ENCODE data around the gene RAB31.

Gene RAB31

DNA sequence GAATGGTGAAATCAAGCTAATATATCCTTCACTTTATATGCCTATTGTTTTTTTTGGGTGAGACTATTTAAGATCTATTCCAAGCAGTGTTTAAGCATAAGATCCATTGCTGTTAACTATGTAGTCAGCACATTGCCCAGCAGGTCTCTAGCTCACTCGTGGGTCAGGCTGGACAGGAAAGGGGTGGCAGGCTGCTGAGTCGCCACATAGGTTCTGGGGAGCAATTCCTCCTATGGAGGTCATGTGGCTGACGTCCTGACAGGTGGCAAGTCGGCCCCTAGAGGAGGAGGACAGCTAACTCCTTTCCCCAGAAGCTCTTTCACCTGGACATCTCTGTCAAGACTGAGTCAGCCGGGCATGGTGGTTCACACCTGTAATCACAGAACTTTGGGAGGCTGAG, 13.9 kb upstream of the RAB31 start:
- DNase-seq (no peak), ATAC-seq (ENCODE audit: insufficient read depth, low read depth) (no peak)
- Histone ChIP-seq H3K36me3 (ENCODE audit: insufficient read depth, low read length) (no peaks in the 10 kb centered on the region), H3K27me3 (ENCODE audit: insufficient read depth, low read length, poor library complexity) (no peaks in the 10 kb centered on the region), H3K4me1 (ENCODE audit: insufficient read depth, low read length) (no peaks in the 10 kb centered on the region), H3K9me3 (ENCODE audit: insufficient read depth, low read length, severe bottlenecking) (no peaks in the 10 kb centered on the region), H3K4me2 (ENCODE audit: insufficient read depth, low read length) (no peak overlapping the region), H3K4me3 (ENCODE audit: low read depth in 1 of 2, low read length in 2 of 2) (no peak overlapping the region), H3K79me2 (ENCODE audit: insufficient read depth, low read length) (no peaks in the 10 kb centered on the region), H3K27ac (ENCODE audit: low read length) (no peak overlapping the region), H3K9ac (ENCODE audit: low read depth, low read length) (no peak overlapping the region), H2AFZ (ENCODE audit: low read depth, low read length) (no peak overlapping the region), H4K20me1 (ENCODE audit: insufficient read depth, low read length) (no peaks in the 10 kb centered on the region)
- TF ChIP-seq, protein P1, sequence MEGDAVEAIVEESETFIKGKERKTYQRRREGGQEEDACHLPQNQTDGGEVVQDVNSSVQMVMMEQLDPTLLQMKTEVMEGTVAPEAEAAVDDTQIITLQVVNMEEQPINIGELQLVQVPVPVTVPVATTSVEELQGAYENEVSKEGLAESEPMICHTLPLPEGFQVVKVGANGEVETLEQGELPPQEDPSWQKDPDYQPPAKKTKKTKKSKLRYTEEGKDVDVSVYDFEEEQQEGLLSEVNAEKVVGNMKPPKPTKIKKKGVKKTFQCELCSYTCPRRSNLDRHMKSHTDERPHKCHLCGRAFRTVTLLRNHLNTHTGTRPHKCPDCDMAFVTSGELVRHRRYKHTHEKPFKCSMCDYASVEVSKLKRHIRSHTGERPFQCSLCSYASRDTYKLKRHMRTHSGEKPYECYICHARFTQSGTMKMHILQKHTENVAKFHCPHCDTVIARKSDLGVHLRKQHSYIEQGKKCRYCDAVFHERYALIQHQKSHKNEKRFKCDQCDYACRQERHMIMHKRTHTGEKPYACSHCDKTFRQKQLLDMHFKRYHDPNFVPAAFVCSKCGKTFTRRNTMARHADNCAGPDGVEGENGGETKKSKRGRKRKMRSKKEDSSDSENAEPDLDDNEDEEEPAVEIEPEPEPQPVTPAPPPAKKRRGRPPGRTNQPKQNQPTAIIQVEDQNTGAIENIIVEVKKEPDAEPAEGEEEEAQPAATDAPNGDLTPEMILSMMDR (IDR thresholded peaks at IDR 0.05; ENCODE audit: borderline replicate concordance, extremely low read depth, low read length, poor library complexity, severe bottlenecking), result no peak
- TF ChIP-seq EZH2 (IDR thresholded peaks at IDR 0.05; ENCODE audit: borderline replicate concordance, low read depth, low read length, severe bottlenecking), result no peak

DNA sequence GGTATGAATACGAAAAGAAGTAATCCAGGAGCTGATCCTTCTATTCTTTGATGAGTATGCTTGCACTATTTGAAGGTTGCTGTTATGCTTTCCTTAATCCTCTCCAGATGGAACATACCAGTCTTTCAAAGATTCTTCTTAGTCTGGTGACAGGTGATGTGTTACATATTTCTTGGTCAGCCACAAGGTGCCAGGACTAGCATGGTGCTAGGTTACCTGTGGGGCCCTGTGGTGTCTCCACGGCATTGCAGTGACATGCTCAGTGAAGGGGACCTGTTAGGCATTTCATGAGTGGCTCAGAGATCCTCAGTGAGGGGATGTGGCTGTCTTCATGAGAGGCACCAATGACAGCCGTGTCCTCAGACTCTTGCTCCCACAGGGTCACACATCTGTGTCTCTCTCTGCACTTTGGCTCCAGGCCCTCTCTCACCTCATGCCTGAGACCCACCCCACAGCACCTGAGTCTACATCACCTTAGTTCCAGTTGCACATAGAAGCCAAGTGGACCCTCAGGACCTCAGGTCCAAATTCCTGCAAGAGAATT, 13.1 kb upstream of the RAB31 start:
- H2AFZ ChIP-seq (ENCODE audit: low read depth, low read length), result no peak overlapping the region
- H3K79me2 ChIP-seq (ENCODE audit: insufficient read depth, low read length), result no peaks in the 10 kb centered on the region
- DNase-seq (no peak), ATAC-seq (ENCODE audit: insufficient read depth, low read depth) (no peak)
- no peaks in the 10 kb centered on the region for H3K27me3 ChIP-seq (ENCODE audit: insufficient read depth, low read length, poor library complexity)
- no peaks in the 10 kb centered on the region for H3K9me3 ChIP-seq (ENCODE audit: insufficient read depth, low read length, severe bottlenecking)
- H3K4me3 ChIP-seq (ENCODE audit: low read depth in 1 of 2, low read length in 2 of 2), result no peak overlapping the region
- no peaks in the 10 kb centered on the region for H4K20me1 ChIP-seq (ENCODE audit: insufficient read depth, low read length)
- TF ChIP-seq, protein P1 (IDR thresholded peaks at IDR 0.05; ENCODE audit: borderline replicate concordance, extremely low read depth, low read length, poor library complexity, severe bottlenecking), result no peak
- TF ChIP-seq EZH2 (IDR thresholded peaks at IDR 0.05; ENCODE audit: borderline replicate concordance, low read depth, low read length, severe bottlenecking), result no peak
- no peak overlapping the region for H3K4me2 ChIP-seq (ENCODE audit: insufficient read depth, low read length)
- no peak overlapping the region for H3K9ac ChIP-seq (ENCODE audit: low read depth, low read length)
- H3K27ac ChIP-seq (ENCODE audit: low read length), result no peak overlapping the region
- no peaks in the 10 kb centered on the region for H3K4me1 ChIP-seq (ENCODE audit: insufficient read depth, low read length)
- H3K36me3 ChIP-seq (ENCODE audit: insufficient read depth, low read length), result no peaks in the 10 kb centered on the region

GRCh38 chr18:9695605-9696004, 12.5 kb upstream of the RAB31 start:
- Histone ChIP-seq H3K27ac (ENCODE audit: low read length) (no peak overlapping the region), H3K4me1 (ENCODE audit: insufficient read depth, low read length) (no peaks in the 10 kb centered on the region), H3K4me2 (ENCODE audit: insufficient read depth, low read length) (no peak overlapping the region), H3K9ac (ENCODE audit: low read depth, low read length) (no peak overlapping the region), H2AFZ (ENCODE audit: low read depth, low read length) (no peak overlapping the region; the same call in 1 of the 2 replicates), H3K4me3 (ENCODE audit: low read depth in 1 of 2, low read length in 2 of 2) (no peak overlapping the region), H3K79me2 (ENCODE audit: insufficient read depth, low read length) (no peaks in the 10 kb centered on the region), H3K9me3 (ENCODE audit: insufficient read depth, low read length, severe bottlenecking) (no peaks in the 10 kb centered on the region), H4K20me1 (ENCODE audit: insufficient read depth, low read length) (no peaks in the 10 kb centered on the region), H3K36me3 (ENCODE audit: insufficient read depth, low read length) (no peaks in the 10 kb centered on the region), H3K27me3 (ENCODE audit: insufficient read depth, low read length, poor library complexity) (no peaks in the 10 kb centered on the region)
- TF ChIP-seq, protein P1 (IDR thresholded peaks at IDR 0.05; ENCODE audit: borderline replicate concordance, extremely low read depth, low read length, poor library complexity, severe bottlenecking), result no peak
- TF ChIP-seq EZH2 (IDR thresholded peaks at IDR 0.05; ENCODE audit: borderline replicate concordance, low read depth, low read length, severe bottlenecking), result no peak
- ATAC-seq (ENCODE audit: insufficient read depth, low read depth) (no peak), DNase-seq (no peak)

DNA sequence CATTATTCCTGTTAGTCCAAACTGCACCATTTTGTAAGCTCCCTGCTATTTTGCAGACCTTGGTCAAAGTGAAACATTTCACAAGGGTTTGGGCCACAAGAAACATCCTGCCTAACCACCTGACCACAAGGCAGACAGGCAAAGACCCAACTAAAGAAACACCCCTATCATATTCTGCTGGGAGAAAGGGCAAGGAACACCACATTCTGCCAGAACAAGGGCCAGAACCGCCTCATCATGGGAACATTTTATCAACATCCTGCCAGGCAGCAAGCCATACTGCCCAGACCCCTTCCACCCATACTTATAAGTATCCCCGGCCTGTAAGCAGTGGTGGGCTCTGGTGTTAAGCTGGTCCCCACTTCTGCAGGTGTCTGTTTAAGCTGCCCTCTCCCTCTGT, 12.0 kb upstream of the RAB31 start:
- DNase-seq (no peak), ATAC-seq (ENCODE audit: insufficient read depth, low read depth) (no peak)
- Histone ChIP-seq H3K36me3 (ENCODE audit: insufficient read depth, low read length) (no peaks in the 10 kb centered on the region), H3K79me2 (ENCODE audit: insufficient read depth, low read length) (no peaks in the 10 kb centered on the region), H3K4me1 (ENCODE audit: insufficient read depth, low read length) (no peaks in the 10 kb centered on the region), H4K20me1 (ENCODE audit: insufficient read depth, low read length) (no peaks in the 10 kb centered on the region), H3K4me3 (ENCODE audit: low read depth in 1 of 2, low read length in 2 of 2) (no peak overlapping the region), H3K9me3 (ENCODE audit: insufficient read depth, low read length, severe bottlenecking) (no peaks in the 10 kb centered on the region), H3K27me3 (ENCODE audit: insufficient read depth, low read length, poor library complexity) (no peaks in the 10 kb centered on the region), H2AFZ (ENCODE audit: low read depth, low read length) (no peak overlapping the region), H3K27ac (ENCODE audit: low read length) (no peak overlapping the region), H3K4me2 (ENCODE audit: insufficient read depth, low read length) (no peak overlapping the region), H3K9ac (ENCODE audit: low read depth, low read length) (no peak overlapping the region)
- no peak for TF ChIP-seq EZH2 (IDR thresholded peaks at IDR 0.05; ENCODE audit: borderline replicate concordance, low read depth, low read length, severe bottlenecking)
- TF ChIP-seq, protein P1 (IDR thresholded peaks at IDR 0.05; ENCODE audit: borderline replicate concordance, extremely low read depth, low read length, poor library complexity, severe bottlenecking), result no peak

Data from DND-41 (cell line).